NCI-H1694 (cell line): ENCODE measurements around the gene IL5.
A peak's percentile ranks its signal among the peaks of the same experiment; 100 is the strongest.
"Not testable (repeated sequence)": the region's sequence is repeated elsewhere in the genome, so short reads cannot be mapped to it uniquely, and the experiment has no call there.

Source experiments
- DNase-seq: peaks from one replicate; lab custom pipeline; 2025; lab: John Stamatoyannopoulos, UW

Gene IL5

DNA sequence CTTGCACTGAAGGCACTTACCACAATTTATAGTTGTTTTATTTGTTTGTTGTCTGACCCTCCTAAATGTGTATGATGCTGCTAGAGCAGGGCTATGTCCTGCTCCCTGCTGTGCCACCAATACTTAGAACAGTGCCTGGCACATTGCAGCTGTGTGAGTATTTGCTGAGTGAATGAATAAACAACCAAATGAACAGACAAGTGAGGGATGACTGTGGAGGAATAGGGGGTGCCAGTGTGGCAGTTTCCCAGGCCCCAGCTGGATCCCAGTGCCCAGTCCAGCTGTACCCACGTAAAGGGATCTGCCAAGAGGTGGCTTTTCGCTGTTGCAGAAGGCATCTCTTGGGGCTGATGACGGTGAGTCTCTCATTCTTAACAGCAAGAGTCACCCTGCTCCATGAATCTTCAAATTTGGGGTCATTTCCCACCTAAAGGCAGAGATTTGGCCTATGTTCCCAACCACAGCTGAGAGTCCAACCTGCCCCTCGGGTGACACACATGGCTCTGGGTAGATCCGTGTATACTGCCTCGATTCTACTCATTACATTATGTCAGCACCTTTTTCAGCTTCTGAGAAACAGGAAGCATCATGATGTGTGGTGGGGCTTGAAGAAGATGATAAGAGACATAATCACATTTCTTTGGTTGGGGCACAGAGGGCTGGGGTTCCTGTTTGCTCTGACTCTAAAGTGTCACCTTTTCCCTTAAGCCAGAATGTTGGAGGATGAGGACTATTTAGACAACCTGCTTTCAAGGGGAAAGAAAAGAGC is 14.3 kb downstream of the IL5 start:
- DNase-seq, result no peak

DNA sequence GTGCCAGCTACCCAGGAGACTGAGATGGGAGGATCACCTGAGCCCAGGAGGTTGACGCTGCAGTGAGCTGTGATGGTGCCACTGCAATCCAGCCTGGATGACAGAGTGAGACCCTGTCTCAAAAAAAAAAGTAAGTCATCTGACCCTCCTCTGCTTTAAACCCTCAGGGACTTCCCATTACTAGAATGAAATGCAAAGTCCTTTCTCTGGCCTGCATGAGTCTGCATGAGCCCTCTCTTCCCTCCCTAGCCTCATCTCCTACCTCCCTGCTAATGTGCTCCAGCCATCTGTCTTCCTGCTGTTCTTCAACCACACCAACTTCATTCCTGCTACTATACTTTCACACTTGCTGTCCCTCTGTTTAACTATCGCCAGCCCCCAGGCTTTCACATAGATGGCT is 15.3 kb downstream of the IL5 start:
- no peak for DNase-seq

DNA sequence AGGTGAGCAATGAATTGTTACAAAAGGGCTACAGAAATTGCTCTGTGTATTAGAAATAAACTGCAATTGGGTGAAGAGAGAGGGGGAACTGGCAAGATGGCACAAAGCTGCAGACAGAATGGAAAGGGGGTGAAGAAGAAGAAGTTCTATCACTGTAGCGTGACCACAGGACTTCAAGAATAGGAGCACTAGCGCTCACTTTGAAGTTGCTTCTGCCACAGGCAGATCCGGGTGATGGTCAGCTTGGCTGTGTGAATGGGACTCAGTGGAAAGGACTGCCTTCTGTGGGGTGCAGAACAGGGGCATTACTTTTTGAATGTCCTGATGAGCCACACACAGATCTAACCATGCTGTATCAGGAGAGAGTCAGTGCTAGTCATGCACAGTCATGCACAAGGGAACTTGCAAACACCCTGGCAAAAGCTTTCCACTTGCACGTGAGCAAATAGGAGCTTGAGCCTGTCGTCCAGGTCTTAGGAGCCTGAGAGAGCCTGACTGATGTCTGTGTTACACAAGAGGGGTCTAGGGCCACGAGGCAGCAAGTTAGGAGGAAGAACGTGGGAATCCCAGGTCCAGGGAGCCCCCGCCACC is 16.3 kb downstream of the IL5 start:
- no peak for DNase-seq

DNA sequence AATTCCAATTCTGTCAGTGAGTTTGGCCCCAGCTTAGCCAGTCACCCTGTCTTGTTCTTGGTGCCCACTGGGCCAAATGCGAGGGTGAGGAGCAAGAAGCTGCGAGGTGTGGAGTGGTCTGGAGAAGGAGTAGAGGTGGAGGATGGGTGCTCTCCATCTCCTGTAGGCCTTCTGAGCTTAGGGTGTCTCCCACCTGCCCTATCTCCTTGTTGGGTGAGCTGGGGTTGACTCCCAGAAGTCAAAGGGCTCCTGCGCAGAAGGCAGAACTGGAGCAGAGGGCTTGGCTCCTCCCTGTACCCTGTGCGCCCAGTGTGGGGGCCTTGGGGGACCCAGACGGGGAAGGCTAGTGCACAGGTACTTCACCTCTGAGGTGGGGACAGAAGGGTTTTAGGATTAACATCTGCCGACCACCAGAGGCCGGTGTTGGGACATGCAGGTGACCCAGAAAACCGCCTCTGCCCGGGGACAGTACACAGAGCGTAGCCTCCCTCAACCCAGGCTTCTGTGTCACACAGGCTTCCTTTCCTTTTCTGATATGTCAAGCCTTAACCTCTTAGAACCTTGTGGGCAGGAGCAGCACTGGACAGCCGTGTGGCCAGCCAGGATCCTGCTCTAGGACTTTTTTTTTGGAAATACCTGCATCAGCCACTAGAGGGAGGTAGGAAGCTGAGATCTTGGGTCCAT is 16.9 kb downstream of the IL5 start:
- peak; percentile 48 for DNase-seq

DNA sequence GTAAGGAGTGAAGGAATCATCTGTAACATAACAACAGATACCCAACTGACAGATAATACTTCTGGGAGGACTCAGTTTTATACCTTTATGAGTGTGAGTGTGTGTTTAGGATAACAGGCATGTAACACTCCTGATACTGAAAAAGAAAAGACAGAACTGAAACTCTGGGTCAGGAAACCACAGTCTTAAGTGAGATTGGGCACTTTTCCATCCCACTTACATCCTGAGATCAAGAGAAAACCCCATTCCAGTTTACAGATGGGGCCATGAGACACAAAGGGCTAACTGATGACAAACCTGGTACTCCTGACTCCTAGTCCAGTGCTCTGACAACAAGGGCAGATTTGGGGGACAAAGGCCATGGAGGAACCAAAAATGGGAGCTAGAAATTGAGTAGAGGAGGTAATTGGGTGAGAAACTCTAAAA is 18.0 kb downstream of the IL5 start:
- DNase-seq, result no peak

DNA sequence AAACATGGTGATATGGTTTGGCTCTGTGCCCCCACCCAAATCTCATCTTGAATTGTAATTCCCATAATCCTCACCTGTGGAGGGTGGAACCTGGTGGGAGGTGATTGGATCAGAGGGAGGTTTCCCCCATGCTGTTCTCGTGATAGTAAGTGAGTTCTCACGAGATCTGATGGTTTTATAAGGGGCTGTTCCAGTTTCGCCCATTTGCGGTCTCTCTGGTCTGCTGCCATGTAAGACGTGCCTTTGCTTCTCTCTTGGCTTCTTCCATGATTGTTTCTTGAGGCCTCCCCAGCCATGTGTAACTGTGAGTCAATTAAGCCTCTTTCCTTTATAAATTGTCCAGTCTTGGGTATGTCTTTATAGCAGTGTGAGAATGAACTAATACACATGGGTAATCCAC is 18.4 kb downstream of the IL5 start:
- not testable (repeated sequence) for DNase-seq

DNA sequence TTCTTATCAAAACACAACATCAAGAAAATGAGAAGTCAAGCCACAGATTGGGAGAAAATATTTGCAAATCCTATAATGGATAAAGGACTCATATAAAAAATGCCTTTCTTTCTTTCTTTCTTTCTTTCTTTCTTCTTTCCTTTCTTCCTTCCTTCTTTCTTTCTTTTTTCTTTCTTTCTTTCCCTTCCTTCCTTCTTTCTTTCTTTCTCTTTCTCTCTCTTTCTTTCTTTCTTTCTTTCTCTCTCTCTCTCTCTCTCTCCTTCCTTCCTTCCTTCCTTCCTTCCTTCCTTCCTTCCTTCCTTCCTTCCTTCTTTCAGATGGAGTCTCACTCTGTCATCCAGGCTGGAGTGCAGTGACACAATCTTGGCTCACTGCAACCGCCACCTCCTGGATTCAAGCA is 21.3 kb downstream of the IL5 start:
- DNase-seq, result not testable (repeated sequence)

DNA sequence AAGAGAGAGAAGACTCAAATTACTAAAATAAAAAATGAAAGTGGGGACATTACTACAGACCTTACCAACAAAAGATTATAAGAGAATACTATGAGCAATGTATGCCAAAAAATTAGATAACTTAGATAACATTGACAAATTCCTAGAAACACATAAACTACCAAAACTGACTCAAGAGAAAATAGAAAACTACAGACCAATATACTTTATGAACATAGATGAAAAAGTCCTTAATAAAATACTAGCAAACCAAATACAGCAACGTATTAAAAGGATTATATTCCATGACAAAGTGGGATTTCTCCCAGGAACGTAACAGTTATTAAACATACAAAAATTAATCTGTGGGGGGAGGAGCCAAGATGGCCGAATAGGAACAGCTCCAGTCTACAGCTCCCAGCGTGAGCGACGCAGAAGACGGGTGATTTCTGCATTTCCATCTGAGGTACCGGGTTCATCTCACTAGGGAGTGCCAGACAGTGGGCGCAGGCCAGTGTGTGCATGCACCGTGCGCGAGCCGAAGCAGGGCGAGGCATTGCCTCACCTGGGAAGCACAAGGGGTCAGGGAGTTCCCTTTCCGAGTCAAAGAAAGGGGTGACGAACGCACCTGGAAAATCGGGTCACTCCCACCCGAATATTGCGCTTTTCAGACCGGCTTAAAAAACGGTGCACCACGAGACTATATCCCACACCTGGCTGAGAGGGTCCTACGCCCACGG is 29.5 kb downstream of the IL5 start:
- not testable (repeated sequence) for DNase-seq

DNA sequence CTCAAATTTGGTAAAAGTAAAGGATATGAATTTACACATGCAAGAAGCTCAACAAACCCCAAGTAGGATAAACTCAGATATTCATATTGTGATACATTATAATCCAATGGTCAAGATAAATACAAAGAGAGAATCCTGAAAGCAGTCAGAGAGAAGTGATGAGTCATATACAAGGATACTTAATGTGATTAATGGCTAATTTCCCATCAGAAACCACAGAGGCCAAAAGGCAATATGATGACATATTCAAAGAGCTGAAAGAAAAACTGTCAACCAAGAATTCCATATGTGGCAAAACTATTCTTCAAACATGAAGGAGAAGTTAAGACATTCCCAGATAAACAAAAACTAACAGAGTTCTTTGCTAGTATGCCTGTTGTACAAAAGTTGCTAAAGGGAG is 33.2 kb downstream of the IL5 start:
- no peak for DNase-seq

DNA sequence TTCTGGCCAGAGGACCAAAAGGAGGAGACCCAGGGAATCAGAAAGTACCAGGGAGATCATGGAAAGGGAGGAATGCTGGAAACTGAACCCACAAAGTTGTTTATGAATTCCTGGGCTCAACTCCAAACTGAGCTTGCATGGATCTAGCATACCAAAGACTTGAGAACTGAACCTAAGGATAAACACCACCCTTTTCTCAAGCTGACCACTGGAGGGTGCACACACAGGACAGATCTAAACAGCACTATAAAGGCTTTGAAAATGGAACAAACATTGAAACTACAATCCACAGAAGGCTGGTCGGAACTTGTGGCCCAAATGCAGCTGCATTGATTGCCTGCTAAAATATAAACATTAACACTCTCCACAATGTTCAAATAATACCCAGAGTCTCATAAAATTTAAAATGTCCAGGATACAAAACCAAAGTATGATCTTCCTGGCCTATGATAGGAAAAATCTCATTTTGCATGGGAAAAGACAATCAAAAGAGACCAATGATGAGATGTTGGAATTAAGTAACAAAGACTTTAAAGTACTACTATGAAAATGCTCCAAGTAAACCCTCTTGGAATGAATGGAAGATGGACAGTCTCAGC is 37.1 kb downstream of the IL5 start:
- no peak for DNase-seq

DNA sequence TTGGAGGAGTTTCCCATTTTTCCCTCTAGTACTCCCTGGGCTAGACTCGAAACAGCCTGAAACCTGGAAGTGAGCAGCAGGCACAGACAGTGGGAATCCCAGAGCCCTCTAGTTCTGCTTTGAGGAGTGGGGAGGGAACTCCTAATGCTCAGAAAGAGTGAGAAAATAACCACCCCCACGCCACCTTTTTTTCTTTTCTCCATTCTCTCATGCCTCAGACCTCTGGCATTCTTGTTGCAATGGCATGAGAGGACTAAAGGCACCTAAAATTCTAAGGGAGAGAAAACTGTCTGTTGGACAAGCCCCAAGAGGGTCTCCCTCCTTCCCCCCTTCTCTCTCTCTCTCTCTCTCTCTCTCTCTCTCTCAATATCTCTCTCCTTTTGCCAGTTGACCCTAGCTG is 37.7 kb downstream of the IL5 start:
- DNase-seq, result no peak

DNA sequence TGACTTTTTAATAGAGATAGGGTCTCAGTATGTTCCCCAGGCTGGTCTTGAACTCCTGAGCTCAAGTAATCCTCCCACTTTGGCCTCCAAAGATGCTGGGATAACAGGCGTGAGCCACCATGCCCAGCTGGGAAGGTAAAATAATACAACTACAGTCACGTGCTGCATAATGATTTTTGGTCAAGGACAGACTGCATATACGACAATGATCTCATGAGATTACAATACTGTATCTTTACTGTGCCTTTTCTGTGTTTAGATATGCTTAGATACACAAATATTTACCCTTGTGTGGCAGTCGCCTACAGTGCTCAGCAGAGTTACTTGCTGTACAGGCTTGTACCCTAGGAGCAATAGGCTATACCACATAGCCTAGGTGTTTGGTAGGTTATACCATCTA is 38.6 kb downstream of the IL5 start:
- DNase-seq, result no peak

DNA sequence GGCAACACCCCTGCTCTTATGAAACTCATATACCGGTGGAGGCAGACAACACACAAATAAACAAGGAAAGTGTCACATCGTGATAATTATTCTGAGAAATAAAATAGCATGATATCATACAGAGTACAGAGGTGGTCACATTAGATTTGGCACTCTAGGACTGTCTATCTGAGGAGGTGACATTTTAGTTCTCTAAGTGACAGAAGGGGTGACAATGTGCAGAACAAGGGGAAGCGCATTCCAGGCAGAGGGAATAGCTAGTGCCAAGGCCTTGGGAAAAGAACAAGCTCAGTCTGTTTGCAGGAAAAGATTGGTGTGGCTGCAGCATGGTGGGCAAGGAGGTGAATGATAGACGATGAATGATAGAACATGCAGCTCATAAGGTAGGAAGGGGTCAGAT is 40.1 kb downstream of the IL5 start:
- no peak for DNase-seq

DNA sequence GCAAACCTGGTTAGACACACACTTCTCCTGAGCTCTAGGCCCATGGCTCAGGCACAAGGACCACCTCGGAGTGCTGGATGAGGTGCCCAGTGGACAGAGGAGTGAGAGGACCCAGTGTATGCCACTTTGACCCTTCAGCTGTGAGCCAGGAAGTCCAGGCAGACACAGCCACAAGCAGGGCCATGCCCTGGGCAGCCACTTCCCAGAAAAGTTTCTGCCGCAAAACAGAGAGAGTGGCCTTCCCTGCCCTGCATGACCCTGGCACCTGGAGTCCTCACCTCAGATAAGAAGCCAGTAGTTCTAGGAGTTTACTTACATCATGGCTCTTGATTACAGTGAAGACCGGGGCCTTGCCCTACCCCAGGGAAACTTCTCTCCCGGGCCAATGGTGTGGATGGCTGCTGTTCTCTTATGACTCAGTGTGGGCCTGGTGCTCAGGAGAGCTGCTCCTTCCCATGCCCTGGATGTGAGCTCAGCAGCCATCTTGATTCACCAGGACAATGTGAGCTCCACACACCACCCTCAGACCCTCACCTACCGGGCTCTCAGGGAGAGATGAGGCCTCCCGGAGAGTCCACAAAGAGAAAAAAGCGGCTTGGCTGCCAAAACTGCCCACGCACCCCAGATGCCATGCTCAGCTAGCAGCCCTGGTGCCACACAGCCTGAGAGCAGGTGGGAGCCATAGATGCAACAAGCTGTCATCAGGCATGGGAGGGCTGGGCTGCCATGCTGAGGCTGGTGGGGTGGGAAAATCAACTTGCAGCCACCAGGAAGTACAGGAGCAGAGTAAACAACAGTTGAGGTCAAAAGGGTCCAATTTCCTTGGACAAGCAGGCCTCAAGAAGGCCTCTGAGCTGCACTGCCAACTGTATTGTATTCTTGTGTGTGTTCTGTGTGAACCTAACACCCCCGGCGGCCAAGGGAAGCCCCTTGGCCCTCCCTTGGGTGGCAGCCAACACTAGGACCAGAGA is 41.1 kb downstream of the IL5 start:
- no peak for DNase-seq

DNA sequence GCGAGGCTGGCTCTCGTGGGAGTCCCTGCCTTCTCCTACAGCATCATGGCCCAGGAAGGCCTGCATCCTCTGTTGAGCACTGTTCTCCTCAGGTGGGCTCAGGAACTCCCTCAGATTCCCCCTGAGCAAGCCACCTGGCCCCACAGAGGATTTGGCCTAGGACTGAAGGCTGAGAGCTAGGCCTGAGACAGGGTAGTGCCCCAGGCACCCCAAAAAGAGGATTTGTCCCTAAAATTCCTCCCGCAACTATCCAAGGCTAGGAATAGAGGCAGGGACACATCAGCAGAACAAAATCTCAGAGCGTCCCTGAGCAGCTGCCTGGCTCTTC is 41.7 kb downstream of the IL5 start:
- no peak for DNase-seq

DNA sequence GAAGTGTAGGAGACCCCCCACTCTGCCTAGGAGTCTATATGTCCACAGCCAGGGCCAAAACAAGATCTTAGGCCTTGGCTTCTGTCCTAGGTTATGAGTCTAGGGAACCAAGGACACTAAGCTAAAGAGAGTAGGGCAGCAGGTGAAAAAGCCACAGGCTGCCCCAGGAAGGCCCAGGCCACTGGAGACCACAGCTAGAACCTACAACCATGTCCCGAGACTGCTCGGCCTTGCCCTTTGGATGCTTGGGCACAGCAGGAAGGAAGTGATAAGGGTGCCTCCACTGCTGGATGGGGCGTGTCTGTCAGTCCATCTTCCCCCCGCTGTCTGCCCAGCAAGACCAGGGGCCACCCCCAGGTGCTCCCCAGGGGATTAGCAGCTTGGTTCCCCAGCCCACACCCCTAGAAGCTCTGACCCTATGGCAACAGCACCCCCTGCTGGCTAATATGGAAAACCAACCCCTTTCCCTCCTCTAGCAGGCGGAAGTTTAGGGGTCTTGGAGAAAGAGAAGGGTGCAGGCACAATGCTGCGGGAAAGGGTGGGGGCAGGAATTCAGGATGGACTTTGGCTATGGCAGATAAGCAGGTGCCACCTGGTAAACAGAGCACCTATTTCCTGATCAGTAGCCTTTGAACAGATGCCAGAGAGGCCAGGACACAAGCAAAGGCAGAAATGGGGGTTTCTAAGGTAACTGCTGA is 42.2 kb downstream of the IL5 start:
- DNase-seq, result peak; percentile 31

DNA sequence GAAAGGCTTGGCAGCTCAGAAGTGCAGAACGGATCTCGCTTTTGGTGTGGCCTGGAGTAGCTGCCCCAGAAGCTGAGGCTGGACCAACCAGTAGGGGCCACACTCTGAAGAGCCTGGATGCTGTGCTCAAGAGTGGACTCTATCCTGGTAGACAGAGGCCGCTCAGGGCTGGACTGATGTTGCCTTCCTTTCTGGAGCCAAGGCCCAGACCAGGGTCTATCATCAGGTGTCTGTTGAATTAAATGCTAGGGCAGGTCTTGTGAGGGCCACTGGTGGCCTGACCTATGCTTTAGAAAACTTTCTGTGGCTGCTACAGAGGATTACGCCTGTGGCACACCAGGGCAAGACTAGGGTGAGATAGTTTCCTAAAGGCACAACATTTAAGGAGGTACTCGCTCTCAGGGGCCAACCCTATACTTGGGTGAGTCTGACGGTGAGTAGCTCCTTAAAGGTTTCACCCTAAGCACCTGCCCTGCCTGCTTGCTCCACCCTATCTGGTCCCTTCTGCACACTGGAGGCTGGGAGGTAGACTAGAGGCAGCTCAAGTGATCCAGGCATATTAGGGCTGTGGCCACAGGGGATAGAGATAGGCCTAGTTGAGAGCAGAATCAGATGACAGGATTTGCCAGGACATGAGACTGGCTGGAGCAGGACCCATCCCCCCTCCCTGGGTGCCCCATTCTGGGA is 42.9 kb downstream of the IL5 start:
- DNase-seq, result no peak

DNA sequence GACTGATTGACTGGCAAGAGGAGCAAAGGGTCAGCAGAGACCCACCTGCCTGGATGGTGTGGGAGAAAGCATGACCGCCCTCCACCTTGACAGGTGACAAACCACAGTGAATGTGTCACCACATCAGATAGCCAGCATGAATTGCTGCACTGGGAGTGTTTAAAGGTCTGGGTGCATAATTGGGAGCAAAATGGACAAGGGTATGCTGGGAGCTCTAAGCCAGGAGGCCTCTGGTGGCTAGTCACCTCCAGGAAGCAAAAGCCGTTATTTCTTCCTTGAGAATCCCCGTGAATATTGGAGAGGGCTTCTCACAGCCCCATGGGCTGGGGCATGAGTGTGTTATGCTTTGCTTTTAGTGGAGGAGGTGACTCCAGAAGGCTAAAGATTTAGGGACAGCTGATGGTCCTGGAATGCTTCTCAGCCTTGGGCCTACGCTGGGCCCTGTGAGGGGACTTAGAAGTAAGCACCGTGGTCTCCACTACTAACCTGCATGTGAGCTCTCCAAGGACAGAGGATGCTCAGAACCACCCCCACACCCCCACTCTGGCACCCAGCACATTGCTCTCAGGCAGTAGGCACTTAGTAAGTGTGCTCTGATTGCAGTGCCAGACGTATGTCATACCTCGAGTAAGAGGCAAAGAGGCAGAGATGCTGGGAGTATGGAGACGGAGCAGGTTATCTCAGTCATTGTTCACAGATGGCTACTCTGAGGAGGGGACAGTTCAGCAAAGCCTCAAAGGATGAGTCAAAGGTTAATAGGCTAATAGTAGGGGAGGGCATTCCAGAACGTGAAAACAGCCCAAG is 43.7 kb downstream of the IL5 start:
- no peak for DNase-seq

DNA sequence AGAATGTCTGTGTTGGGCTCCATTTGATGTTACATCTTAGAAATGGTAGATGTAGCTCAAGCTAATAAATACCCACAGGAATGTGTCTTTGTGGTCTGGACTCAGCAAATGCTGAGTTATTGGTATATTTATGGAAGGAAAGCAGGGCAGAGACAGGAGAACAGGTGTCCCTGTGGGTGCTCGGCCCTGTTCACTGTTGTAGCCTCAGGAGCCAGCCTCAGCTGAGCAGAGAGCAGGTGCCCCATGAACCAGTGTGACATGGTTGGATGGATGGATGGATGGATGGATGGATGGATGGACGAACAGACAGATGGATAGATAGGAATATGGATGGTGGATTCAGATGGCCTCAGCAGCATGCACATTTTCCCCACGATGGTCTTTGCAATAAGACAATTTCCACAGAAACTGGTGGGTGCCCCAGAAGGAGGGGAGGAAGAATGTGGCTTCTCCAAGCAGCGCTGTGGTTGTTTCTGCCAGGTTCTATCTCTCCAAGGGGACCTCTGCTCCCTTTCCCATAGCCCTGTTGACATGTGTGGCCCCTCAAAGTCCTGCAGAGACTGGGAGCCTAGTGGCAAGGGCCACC is 44.5 kb downstream of the IL5 start:
- no peak for DNase-seq
